Body of pancreas (tissue), 4 donors: ENCODE measurements around the gene HOXB9.

ENCODE experiments used
- POLR2A ChIP-seq, 3 donors: fragments of 450-650 bp; IDR thresholded peaks; one replicate each; pipeline ENCODE4 v1.6.1; 2016; ENCODE audit warnings: antibody characterized with exemption in 3 of 3, mild to moderate bottlenecking in 2 of 3
- TF ChIP-seq, protein P1 (sequence below), 7 experiments: fragments of 450-650 bp in 4 of 7; fragments of 200-600 bp in 3 of 7; sonication (generic) in 3 of 7; IDR thresholded peaks; one replicate each; pipeline ENCODE4 v1.5.1; 2016 to 2019; ENCODE audit warnings: antibody characterized with exemption in 7 of 7

DNA sequence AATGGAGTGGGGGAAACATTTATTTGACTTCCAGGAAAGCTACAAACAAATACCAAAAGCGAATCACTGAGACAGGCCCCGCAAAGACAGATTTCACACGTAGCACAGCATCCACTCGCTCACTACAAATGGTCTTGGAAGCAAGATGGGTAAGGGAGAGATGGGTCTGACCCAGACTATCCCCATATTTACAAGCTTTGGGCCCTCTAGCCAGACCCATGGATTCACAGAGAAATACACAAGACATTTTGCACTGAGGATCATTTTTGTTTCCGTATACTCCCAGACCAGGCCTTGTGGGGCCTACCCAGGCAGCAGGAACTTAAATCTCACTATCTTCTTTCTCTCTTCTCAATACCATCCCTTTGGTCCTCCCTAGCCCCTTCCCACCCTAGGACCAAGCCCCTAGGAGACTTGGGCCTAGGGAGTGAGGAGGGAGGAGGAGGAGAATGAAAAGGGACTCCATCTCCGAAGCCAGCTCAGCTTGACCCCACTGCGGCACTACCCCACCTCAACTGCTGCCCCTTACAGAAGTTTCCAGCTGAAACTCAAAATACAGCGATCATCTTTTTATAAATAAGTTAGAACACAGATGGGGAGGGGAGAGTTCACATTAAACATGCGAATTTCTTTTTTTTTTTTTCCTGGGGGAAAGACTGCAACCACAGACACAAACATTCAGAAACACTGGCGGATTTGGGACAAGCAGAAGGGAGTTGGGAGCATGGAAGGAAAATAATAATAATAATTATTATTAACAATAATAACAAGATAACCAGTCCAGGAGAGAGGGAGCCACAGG lies 34.7 kb downstream of the HOXB9 start:
- TF ChIP-seq, protein P1, sequence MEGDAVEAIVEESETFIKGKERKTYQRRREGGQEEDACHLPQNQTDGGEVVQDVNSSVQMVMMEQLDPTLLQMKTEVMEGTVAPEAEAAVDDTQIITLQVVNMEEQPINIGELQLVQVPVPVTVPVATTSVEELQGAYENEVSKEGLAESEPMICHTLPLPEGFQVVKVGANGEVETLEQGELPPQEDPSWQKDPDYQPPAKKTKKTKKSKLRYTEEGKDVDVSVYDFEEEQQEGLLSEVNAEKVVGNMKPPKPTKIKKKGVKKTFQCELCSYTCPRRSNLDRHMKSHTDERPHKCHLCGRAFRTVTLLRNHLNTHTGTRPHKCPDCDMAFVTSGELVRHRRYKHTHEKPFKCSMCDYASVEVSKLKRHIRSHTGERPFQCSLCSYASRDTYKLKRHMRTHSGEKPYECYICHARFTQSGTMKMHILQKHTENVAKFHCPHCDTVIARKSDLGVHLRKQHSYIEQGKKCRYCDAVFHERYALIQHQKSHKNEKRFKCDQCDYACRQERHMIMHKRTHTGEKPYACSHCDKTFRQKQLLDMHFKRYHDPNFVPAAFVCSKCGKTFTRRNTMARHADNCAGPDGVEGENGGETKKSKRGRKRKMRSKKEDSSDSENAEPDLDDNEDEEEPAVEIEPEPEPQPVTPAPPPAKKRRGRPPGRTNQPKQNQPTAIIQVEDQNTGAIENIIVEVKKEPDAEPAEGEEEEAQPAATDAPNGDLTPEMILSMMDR (IDR thresholded peaks at IDR 0.05): no peak
- TF ChIP-seq POLR2A (IDR thresholded peaks at IDR 0.05): no peak
